Non-pigmented ciliary epithelial cell (primary cell): Measurements from ENCODE around the gene PLEKHH3.
A peak's percentile ranks its signal among the peaks of the same experiment; 100 is the strongest.

Experiments used
- DNase-seq: peaks from one replicate; pipeline ENCODE4 v3.0.0-alpha.2; 2010; ENCODE audit warnings: low read depth

The PLEKHH3 gene

GRCh38 chr17:42686520-42687128 lies 9.8 kb upstream of the PLEKHH3 start:
- DNase-seq: no peak

GRCh38 chr17:42685831-42686230 lies 9.0 kb upstream of the PLEKHH3 start:
- DNase-seq: no peak

GRCh38 chr17:42684929-42685556 lies 8.2 kb upstream of the PLEKHH3 start:
- DNase-seq: no peak

- DNase-seq: no peak
These were observed 6.7 kb upstream of the PLEKHH3 start for GRCh38 chr17:42683407-42684034.

- DNase-seq: no peak
These were observed 6.1 kb upstream of the PLEKHH3 start for GRCh38 chr17:42682722-42683403.

GRCh38 chr17:42681976-42682721 lies 5.4 kb upstream of the PLEKHH3 start, which contains the start of gene CNTNAP1:
CNTNAP1 (plus strand) TSS chr17:42682531; CDS start chr17:42682830, 299 bp downstream.
- DNase-seq: no peak

- DNase-seq: no peak
These were observed 3.6 kb upstream of the PLEKHH3 start for GRCh38 chr17:42680331-42680808.

GRCh38 chr17:42679492-42680330 lies 2.9 kb upstream of the PLEKHH3 start:
- DNase-seq: no peak

- no peak for DNase-seq
These were observed 2.2 kb upstream of the PLEKHH3 start for GRCh38 chr17:42678951-42679491.

- no peak for DNase-seq
These were observed 1.4 kb upstream of the PLEKHH3 start for GRCh38 chr17:42677921-42678781.

- DNase-seq: peak; percentile 98
These were observed 441 bp upstream of the PLEKHH3 start for GRCh38 chr17:42677012-42677857.

- no peak for DNase-seq
These were observed 800 bp downstream of the PLEKHH3 start for GRCh38 chr17:42675965-42676423.

GRCh38 chr17:42675348-42675964 lies 1.3 kb downstream of the PLEKHH3 start:
- DNase-seq: no peak

- no peak for DNase-seq
These were observed 1.9 kb downstream of the PLEKHH3 start for GRCh38 chr17:42674755-42675347.

GRCh38 chr17:42673885-42674754 lies 2.7 kb downstream of the PLEKHH3 start:
- DNase-seq: no peak

GRCh38 chr17:42673266-42673884 lies 3.4 kb downstream of the PLEKHH3 start:
- no peak for DNase-seq
